B cell (primary cell): Measurements from ENCODE around the gene PIH1D1.

Source experiments
- CTCF ChIP-seq: fragments of 200-600 bp; IDR thresholded peaks from one replicate; pipeline ENCODE4 v1.8.0; 2022; ENCODE audit warnings: antibody characterized with exemption, mild to moderate bottlenecking
- EZH2 ChIP-seq: IDR thresholded peaks from 2 replicates; pipeline ENCODE4 v1.6.1; 2012; ENCODE audit warnings: borderline replicate concordance, low read depth, mild to moderate bottlenecking, moderate library complexity, low read length; ENCODE audit not compliant: insufficient read depth, poor library complexity, severe bottlenecking

- no peak for TF ChIP-seq CTCF
- no peak for TF ChIP-seq EZH2
These were observed 26.4 kb downstream of the PIH1D1 start, which contains the start of gene GFY for GRCh38 chr19:49425178-49425577.
